CD8-positive, alpha-beta memory T cell (primary cell): ENCODE measurements around the gene TMEM132D. TPM values are rescaled to one million over a fixed set of nuclear protein-coding genes. Genes with fewer than 3 reads are reported as not detected.

Experiments
- CTCF ChIA-PET: fragments of 350-600 bp; sonication (Branson Sonifier 250); formaldehyde crosslinking; loops from one replicate; lab custom pipeline; 2021; ENCODE audit warnings: antibody characterized with exemption; lab: Charles Lee
- POLR2A ChIA-PET: fragments of 350-600 bp; sonication (Branson Sonifier 250); formaldehyde crosslinking; loops from one replicate; lab custom pipeline; 2021; ENCODE audit warnings: antibody characterized with exemption; lab: Charles Lee
- DNase-seq, 5 donors: peaks; one replicate each; pipeline versions ENCODE4 v3.0.0 to v3.0.0-alpha.2; 2020 to 2022; ENCODE audit warnings: mixed read lengths in 1 of 5
- H3K27ac ChIP-seq: one replicate; pipeline ENCODE4 v1.7.0; 2013; ENCODE audit warnings: low read depth, mild to moderate bottlenecking, low read length, moderate library complexity
- H3K27me3 ChIP-seq: 2 replicates; pipeline ENCODE4 v1.7.0; 2013; ENCODE audit warnings: low read length, mild to moderate bottlenecking; ENCODE audit not compliant: insufficient read depth, poor library complexity, severe bottlenecking
- H3K36me3 ChIP-seq: 2 replicates; pipeline ENCODE4 v1.7.0; 2013; ENCODE audit warnings: mild to moderate bottlenecking, low read length, moderate library complexity; ENCODE audit not compliant: insufficient read depth
- H3K4me1 ChIP-seq: 2 replicates; pipeline ENCODE4 v1.7.0; 2013; ENCODE audit warnings: mild to moderate bottlenecking, low read length, moderate library complexity; ENCODE audit not compliant: insufficient read depth
- H3K4me3 ChIP-seq: 2 replicates; pipeline ENCODE4 v1.7.0; 2013; ENCODE audit warnings: mild to moderate bottlenecking, low read length
- H3K9me3 ChIP-seq: 2 replicates; pipeline ENCODE4 v1.7.0; 2013; ENCODE audit warnings: mild to moderate bottlenecking, low read length
- H3K27ac Mint-ChIP-seq, 8 donors: one replicate each; pipeline ENCODE4 v1.8.0; 2020 to 2021; ENCODE audit warnings: mixed read lengths in 8 of 8, mild to moderate bottlenecking in 6 of 8, inconsistent platforms in 3 of 8, moderate library complexity in 3 of 8
- H3K27me3 Mint-ChIP-seq, 2 donors: one replicate each; pipeline ENCODE4 v1.8.0; 2020 to 2021; ENCODE audit warnings: mixed read lengths in 2 of 2, mild to moderate bottlenecking in 1 of 2, moderate library complexity in 1 of 2
- H3K36me3 Mint-ChIP-seq, 3 donors: one replicate each; pipeline ENCODE4 v1.8.0; 2020 to 2021; ENCODE audit warnings: mixed read lengths in 3 of 3, inconsistent platforms in 1 of 3, mild to moderate bottlenecking in 1 of 3
- H3K4me1 Mint-ChIP-seq, 3 donors: one replicate each; pipeline ENCODE4 v1.8.0; 2020 to 2021; ENCODE audit warnings: mixed read lengths in 3 of 3, inconsistent platforms in 1 of 3, mild to moderate bottlenecking in 1 of 3
- H3K4me3 Mint-ChIP-seq, 7 donors: one replicate each; pipeline ENCODE4 v1.8.0; 2020 to 2021; ENCODE audit warnings: mixed read lengths in 7 of 7, mild to moderate bottlenecking in 6 of 7, moderate library complexity in 4 of 7, inconsistent platforms in 2 of 7
- H3K9me3 Mint-ChIP-seq, 5 donors: one replicate each; pipeline ENCODE4 v1.8.0; 2020 to 2022; ENCODE audit warnings: mixed read lengths in 5 of 5, mild to moderate bottlenecking in 3 of 5, moderate library complexity in 2 of 5, inconsistent platforms in 1 of 5
- polyA plus RNA-seq: library from polyadenylated mRNA; unstranded; fragments of 300-500 nt; fragmentation: Illumina TruSeq; gene quantifications from one replicate; pipeline ENCODE4 v1.2.3, GENCODE V29; 2021
- total RNA-seq, 2 experiments: library from RNA; stranded (reverse); gene quantifications; one replicate each; pipeline ENCODE4 v1.2.3, GENCODE V29; 2021

The TMEM132D gene
- total and polyA plus RNA-seq, 3 experiments from 2014 or later = not detected

- no peaks in the 10 kb centered on the region for H3K27me3 Mint-ChIP-seq
- DNase-seq = no peak
- H3K4me3 Mint-ChIP-seq = no peak overlapping the region
- H3K4me1 Mint-ChIP-seq = no peaks in the 10 kb centered on the region
- Histone ChIP-seq H3K9me3 (no peaks in the 10 kb centered on the region), H3K27me3 (no peaks in the 10 kb centered on the region), H3K36me3 (no peaks in the 10 kb centered on the region), H3K4me1 (no peaks in the 10 kb centered on the region), H3K4me3 (no peak overlapping the region), H3K27ac (no peak overlapping the region)
- no peak overlapping the region for H3K27ac Mint-ChIP-seq
- ChIA-PET CTCF (no interaction called here), POLR2A (no interaction called here)
- no peaks in the 10 kb centered on the region for H3K36me3 Mint-ChIP-seq
- peaks cover 0 to 4% (median 2%) of the 10 kb centered on the region in 5 donors for H3K9me3 Mint-ChIP-seq
These were observed 869.1 kb downstream of the TMEM132D start for GRCh38 chr12:129034558-129035289.

- Mint-ChIP-seq H3K9me3 (peaks cover 0 to 5% (median 0%) of the 10 kb centered on the region in 5 donors), H3K4me3 (no peak overlapping the region), H3K36me3 (no peaks in the 10 kb centered on the region), H3K27me3 (no peaks in the 10 kb centered on the region), H3K27ac (no peak overlapping the region), H3K4me1 (no peaks in the 10 kb centered on the region)
- no peaks in the 10 kb centered on the region for H3K9me3 ChIP-seq
- POLR2A ChIA-PET = no interaction called here
- no peak overlapping the region for H3K27ac ChIP-seq
- CTCF ChIA-PET = interaction anchor here (0.6 kb wide), 1 partner anchor 156 kb away, joined by 3 read pairs; no protein-coding TSS in a partner anchor
- H3K4me1 ChIP-seq = no peaks in the 10 kb centered on the region
- H3K36me3 ChIP-seq = no peaks in the 10 kb centered on the region
- no peak for DNase-seq
- H3K4me3 ChIP-seq = no peak overlapping the region
- no peaks in the 10 kb centered on the region for H3K27me3 ChIP-seq
These were observed 875.0 kb downstream of the TMEM132D start for GRCh38 chr12:129028844-129029243.

- Mint-ChIP-seq H3K9me3 (peaks cover 3 to 7% (median 3%) of the 10 kb centered on the region in 5 donors), H3K36me3 (no peaks in the 10 kb centered on the region), H3K27me3 (no peaks in the 10 kb centered on the region), H3K4me3 (no peak overlapping the region), H3K4me1 (no peaks in the 10 kb centered on the region), H3K27ac (no peak overlapping the region)
- H3K4me1 ChIP-seq = no peaks in the 10 kb centered on the region
- no peak for DNase-seq
- no peaks in the 10 kb centered on the region for H3K27me3 ChIP-seq
- POLR2A ChIA-PET = no interaction called here
- H3K27ac ChIP-seq = no peak overlapping the region
- H3K9me3 ChIP-seq = no peaks in the 10 kb centered on the region
- H3K4me3 ChIP-seq = no peak overlapping the region
- H3K36me3 ChIP-seq = no peaks in the 10 kb centered on the region
- CTCF ChIA-PET = no interaction called here
These were observed 878.8 kb downstream of the TMEM132D start for GRCh38 chr12:129025055-129025454.
